ENCODE data around the gene PLEKHA8.
"Not testable (repeated sequence)": the region's sequence is repeated elsewhere in the genome, so short reads cannot be mapped to it uniquely, and the experiment has no call there.

The PLEKHA8 gene

GRCh38 chr7:30091491-30091912 is 63.3 kb downstream of the PLEKHA8 start:
- H3K27ac ChIP-seq, result no peak overlapping the region
- DNase-seq (ENCODE audit: low read depth, low spot score), result no peak

DNA sequence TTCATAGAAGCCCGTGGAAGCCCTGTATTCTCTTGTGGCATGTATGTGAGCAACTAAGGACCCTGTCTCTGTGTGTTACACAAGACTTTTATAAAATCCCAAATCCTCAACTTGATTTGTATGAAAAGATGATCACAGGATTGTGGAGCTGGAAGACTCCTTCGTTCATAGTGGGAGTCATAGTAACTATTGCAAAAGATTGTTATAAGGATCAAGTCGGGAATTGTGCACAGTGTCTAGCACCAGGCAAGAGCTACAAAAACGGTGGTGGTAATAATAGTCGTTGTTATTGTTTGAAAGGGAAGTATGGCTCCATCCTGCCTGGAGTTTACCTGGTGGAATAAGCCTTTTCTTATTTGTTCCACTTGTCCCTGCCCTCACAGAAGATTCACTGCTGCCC is 63.8 kb downstream of the PLEKHA8 start:
- no peak overlapping the region for H3K27ac ChIP-seq

GRCh38 chr7:30093420-30093952 is 65.3 kb downstream of the PLEKHA8 start:
- no peak for DNase-seq (ENCODE audit: low read depth, low spot score)
- no peak overlapping the region for H3K27ac ChIP-seq

More for the DNA sequence above, 63.8 kb downstream of the PLEKHA8 start:
- DNase-seq (ENCODE audit: low read depth, low spot score), result no peak

DNA sequence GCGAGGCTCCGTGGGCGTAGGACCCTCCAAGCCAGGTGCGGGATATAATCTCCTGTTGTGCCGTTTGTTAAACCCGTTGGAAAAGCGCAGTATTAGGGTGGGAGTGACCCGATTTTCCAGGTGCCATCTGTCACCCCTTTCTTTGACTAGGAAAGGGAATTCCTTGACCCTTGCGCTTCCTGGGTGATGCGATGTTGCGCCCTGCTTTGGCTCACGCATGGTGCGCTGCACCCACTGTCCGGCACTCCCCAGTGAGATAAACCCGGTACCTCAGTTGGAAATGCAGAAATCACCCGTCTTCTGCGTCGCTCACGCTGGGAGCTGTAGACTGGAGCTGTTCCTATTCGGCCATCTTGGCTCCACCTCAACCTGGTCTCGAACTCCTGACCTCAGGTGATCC is 70.4 kb downstream of the PLEKHA8 start:
- H3K27ac ChIP-seq; DNase-seq (ENCODE audit: low read depth, low spot score): not testable (repeated sequence)

DNA sequence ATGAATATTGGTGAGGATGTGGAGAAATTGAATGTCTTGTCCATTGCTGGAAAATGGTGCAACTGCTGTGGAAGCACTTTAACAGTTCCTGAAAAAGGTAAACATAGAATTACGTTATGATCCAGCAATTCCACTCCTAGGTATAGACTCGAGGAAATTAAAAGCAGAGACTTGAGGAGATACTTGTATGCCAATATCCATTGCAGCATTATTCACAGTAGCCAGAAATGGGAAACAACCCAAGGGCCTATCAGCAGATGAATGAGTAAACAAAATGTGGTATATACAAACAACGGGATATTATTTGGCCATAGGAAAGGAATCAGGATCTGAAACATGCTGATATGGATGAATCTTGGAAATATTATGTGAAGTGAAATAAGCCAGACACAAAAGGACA is 74.1 kb downstream of the PLEKHA8 start:
- DNase-seq (ENCODE audit: low read depth, low spot score), result no peak
- H3K27ac ChIP-seq, result no peak overlapping the region

- no peak for DNase-seq (ENCODE audit: low read depth, low spot score)
- no peak overlapping the region for H3K27ac ChIP-seq
Measured at GRCh38 chr7:30104157-30104556, 75.9 kb downstream of the PLEKHA8 start.

DNA sequence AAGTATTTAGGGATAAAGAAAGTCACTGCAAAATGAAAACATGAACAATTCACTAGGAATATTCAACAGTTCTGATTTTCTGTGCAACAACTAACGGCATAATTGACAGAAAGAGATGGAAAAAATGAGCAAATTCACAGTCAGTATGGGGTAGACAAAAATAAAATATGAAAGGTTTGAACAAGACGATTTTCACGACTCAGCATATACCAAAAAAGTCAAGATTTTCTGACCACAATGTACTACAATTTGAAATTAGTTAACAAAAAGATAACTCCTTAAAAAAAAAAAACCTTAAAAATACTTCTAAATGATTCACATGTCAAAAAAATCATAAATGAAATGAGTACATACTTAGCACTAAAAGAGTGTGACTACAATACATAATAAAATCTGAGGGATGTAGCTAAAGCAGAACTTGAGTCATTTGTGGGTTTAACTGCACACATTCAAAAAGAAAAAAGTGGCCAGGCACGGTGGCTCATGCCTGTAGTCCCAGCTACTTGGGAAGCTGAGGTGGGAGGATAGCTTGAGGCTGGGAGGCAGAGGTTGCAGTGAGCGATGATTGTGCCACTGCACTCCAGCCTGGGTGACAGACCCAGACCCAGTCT is 84.0 kb downstream of the PLEKHA8 start:
- no peak for DNase-seq (ENCODE audit: low read depth, low spot score)
- H3K27ac ChIP-seq, result no peak overlapping the region

GRCh38 chr7:30113144-30113543 is 84.9 kb downstream of the PLEKHA8 start:
- DNase-seq (ENCODE audit: low read depth, low spot score), result no peak
- H3K27ac ChIP-seq, result no peak overlapping the region

DNA sequence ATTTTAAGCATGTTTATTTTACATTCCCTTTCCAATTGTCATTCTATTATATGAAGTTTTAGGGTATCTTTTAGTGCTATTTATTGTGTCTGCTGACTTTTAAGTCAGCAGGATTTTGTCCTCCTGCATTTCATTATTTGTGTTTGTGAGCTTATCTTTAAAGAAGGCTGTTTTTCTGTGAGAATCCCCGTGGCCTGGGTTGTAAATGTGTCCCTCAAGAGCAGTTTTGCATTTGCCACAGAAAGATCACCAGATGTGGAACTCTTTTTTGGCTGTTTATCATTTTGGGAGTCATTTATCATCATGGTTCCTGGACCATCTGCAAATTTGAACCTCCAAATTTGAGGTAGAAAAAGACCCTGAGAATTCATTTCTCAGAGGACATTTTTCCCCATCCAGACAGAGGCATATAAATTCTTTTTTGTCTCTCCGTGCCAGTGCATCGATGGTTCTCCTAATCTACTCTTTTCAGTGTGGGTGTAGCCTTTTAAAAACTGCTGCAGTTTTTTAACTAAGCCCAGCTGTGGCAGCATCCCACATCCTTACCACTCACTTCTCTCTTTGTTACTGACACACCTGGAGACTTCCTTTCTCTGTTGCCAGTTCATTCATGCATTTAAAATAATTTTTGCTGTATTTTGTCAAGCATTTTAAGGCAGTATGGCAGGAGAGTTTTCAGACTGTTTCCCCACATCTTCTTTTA is 86.5 kb downstream of the PLEKHA8 start:
- DNase-seq (ENCODE audit: low read depth, low spot score), result no peak
- H3K27ac ChIP-seq, result no peak overlapping the region

GRCh38 chr7:30115709-30116297 is 87.6 kb downstream of the PLEKHA8 start:
- no peak for DNase-seq (ENCODE audit: low read depth, low spot score)
- no peak overlapping the region for H3K27ac ChIP-seq

DNA sequence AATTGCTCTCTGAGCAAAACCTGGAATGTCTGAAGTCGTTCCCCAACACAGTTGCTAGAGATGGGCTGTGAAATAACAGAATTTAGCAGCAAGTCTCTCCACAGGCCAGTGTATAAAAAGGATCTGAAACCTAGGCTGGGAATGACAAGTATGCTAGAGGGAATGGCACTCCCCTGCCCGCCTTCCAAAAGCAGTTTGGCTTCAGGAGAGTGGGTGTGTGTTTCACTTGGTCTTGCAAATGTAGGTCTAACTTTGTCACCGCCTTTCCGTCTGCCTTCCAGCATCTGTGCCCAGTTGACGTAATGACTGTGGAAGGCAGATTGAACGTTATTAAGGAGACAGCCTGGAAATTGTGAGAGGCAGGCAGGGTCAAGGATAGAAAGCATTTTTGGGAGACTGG is 88.6 kb downstream of the PLEKHA8 start:
- no peak overlapping the region for H3K27ac ChIP-seq
- no peak for DNase-seq (ENCODE audit: low read depth, low spot score)

DNA sequence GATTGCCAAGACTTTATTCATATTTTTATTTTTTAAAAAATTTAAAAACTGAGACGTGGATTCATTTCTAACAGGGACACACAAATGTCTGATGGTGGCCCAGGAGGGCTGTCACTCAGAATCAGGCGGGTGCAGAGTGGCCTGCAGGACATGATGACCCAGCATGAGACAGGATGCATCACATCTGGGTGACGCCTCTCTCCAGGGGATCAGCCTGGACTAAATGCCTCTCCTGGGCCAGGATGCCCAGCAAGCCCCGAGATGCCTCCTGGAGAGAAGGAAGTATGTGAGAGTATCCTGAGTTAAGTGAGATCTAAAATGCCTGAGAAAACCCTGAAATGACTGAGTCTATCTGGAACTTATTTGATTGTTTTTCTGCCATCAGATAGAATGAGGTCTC is 89.7 kb downstream of the PLEKHA8 start:
- no peak overlapping the region for H3K27ac ChIP-seq
- no peak for DNase-seq (ENCODE audit: low read depth, low spot score)

DNA sequence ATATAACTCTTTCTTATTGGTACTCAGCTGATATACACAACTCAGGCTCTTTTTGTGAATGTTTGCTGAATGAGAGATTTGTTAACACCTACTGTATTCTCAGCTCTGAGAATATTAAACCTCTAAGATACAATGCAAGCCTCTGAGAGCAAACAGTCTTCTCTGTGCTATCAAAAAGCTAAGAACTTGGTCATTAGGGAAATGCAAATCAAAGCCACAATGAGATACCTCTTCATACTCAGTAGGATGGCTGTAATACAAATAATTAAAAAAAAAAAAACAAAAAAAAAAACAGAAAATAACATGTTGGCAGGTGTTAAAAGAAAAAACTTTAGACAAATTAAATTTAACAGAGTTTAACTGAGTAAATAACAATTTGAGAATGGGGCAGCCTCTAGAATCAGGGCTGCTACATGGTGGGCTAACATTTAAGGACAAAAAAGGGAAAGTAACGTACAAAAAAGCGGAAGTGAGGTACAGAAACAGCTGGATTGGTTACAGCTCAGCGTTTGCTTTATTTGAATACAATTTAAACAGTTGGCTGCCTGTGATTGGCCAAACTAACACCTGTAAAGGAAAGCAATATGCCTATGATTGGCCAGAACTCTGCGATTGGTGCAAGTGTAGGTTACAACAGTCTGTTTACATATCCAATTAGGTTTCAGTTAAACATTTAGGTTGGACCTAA is 91.8 kb downstream of the PLEKHA8 start:
- no peak for DNase-seq (ENCODE audit: low read depth, low spot score)
- no peak overlapping the region for H3K27ac ChIP-seq

- H3K27ac ChIP-seq, result peak overlapping the region; percentile 65
- no peak for DNase-seq (ENCODE audit: low read depth, low spot score)
Measured at GRCh38 chr7:30133736-30134610, 105.8 kb downstream of the PLEKHA8 start.

GRCh38 chr7:30134611-30135300 is 106.5 kb downstream of the PLEKHA8 start, which contains the start of gene MTURN:
MTURN (plus strand) TSS chr7:30134986; CDS start chr7:30135137, 151 bp downstream.
- peak; percentile 37 for DNase-seq (ENCODE audit: low read depth, low spot score)

DNA sequence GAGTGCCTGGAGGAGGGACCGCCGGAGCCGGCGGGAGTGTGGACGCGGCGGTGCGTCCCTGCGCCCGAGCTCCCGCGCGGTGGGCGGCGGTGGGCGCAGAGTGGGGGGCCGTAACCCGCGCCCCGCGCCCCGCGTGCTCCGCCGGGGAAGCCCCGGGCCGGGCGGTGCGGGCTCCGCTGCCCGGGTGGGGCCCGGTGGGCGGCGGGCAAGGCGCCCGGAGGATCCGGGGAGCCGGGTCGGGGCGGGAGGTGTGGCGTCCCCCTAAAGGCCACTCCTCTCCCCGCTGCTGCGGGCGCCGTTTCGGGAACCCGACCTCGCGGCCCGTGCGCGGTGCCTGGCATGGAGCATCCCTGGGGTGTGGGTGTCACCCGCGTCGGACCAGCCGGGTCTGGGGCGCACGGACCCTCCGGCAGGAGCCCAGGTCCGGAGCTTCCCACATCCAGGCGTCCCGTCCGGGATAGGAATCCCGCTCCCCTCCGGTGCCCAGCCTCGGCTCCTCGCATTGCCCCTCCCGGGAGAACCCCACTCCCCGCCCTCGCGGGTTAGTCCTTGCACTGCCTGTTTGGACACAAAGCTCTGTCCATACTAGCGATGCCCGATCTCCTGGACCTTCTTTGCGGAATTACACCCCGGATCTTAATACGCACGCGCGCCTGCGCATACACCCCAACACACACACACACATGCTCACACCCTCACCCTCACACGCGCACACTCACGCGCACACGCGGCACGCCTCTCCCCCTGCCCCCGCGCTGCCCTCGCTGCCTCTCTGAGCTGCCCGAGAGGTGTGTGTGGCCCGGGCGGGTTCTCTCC is 107.3 kb downstream of the PLEKHA8 start:
- no peak for DNase-seq (ENCODE audit: low read depth, low spot score)
- peak overlapping the region; percentile 65 for H3K27ac ChIP-seq

More at GRCh38 chr7:30134611-30135300, 106.5 kb downstream of the PLEKHA8 start, which contains the start of gene MTURN:
- H3K27ac ChIP-seq, result peak within 1 kb of the TSS; percentile 65

DNA sequence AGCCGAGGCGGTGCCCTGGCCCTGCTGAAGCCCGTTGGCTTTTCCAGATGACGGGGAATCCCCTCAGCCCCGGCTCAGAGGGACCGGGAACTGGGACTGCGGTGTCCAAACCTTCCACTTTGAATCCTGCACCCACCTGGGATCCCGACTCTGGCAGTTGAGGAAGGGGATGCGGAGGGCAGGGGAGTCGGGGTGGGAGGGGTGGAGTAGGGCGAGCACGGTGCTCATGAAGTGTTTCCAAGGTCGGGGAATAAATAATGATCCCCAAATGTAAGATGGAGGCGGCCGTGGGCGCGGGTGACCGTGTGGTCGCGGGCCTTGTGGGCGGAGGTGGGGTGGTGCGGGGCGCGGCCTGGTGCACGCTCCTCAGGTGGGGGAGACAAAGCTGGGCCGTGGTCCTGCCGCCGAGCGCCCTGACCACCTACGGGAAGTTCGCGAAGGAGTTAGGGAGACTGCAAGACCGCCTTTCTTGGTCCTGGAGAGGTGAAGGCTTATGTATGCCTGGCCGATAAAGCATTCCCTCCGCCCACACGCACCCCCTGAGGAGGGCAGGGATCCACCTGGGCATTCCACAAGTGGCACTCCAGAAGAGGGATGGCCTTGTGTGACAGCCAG is 108.0 kb downstream of the PLEKHA8 start:
- no peak for DNase-seq (ENCODE audit: low read depth, low spot score)

More for the DNA sequence above, 108.0 kb downstream of the PLEKHA8 start:
- peak overlapping the region; percentile 65 for H3K27ac ChIP-seq
